Smooth muscle cell (in vitro differentiated cells): ENCODE measurements around the gene CRACR2A. TPM values are rescaled to one million over a fixed set of nuclear protein-coding genes. Genes with fewer than 3 reads are reported as not detected.

Experiments used
- DNase-seq: peaks from one replicate; lab custom pipeline; 2025; ENCODE audit not compliant: unreplicated experiment; lab: John Stamatoyannopoulos, UW
- H2AFZ ChIP-seq: fragments of 200-600 bp; sonication (generic); 2 replicates; pipeline ENCODE4 v1.6.0; 2016; ENCODE audit warnings: antibody characterized with exemption, low read depth, mild to moderate bottlenecking
- H3F3A ChIP-seq: fragments of 200-600 bp; sonication (generic); 2 replicates; pipeline ENCODE4 v1.6.0; 2017; ENCODE audit warnings: antibody characterized with exemption, low read depth
- H3K27ac ChIP-seq: fragments of 200-600 bp; sonication (generic); 2 replicates; pipeline ENCODE4 v1.5.1; 2016; ENCODE audit warnings: low read depth, mild to moderate bottlenecking
- H3K27me3 ChIP-seq: fragments of 200-600 bp; sonication (generic); 2 replicates; pipeline ENCODE4 v1.6.1; 2016; ENCODE audit warnings: low read depth, mild to moderate bottlenecking
- H3K36me3 ChIP-seq: fragments of 200-600 bp; sonication (generic); 2 replicates; pipeline ENCODE4 v1.5.1; 2016; ENCODE audit warnings: low read depth
- H3K4me1 ChIP-seq: fragments of 200-600 bp; sonication (generic); 2 replicates; pipeline ENCODE4 v1.5.1; 2016; ENCODE audit warnings: low read depth
- H3K4me2 ChIP-seq: fragments of 200-600 bp; sonication (generic); 2 replicates; pipeline ENCODE4 v1.6.0; 2016; ENCODE audit warnings: mild to moderate bottlenecking
- H3K4me3 ChIP-seq: fragments of 200-600 bp; sonication (generic); 2 replicates; pipeline ENCODE4 v1.5.1; 2016; ENCODE audit warnings: mild to moderate bottlenecking
- H3K79me2 ChIP-seq: fragments of 200-600 bp; sonication (generic); 2 replicates; pipeline ENCODE4 v1.6.0; 2016; ENCODE audit warnings: low read depth, mild to moderate bottlenecking
- H3K9ac ChIP-seq: fragments of 200-600 bp; sonication (generic); 2 replicates; pipeline ENCODE4 v1.6.0; 2016; ENCODE audit warnings: low read depth
- H3K9me3 ChIP-seq: fragments of 200-600 bp; sonication (generic); replicated peaks from 2 replicates; pipeline ENCODE4 v1.5.1; 2016; ENCODE audit warnings: low read depth
- H4K20me1 ChIP-seq: fragments of 200-600 bp; sonication (generic); 2 replicates; pipeline ENCODE4 v1.6.0; 2016; ENCODE audit warnings: low read depth
- CTCF ChIP-seq: fragments of 200-600 bp; sonication (generic); IDR thresholded peaks from 2 replicates; pipeline ENCODE4 v1.5.1; 2017; ENCODE audit warnings: borderline replicate concordance, mild to moderate bottlenecking, antibody characterized with exemption; ENCODE audit not compliant: insufficient read depth, poor library complexity, severe bottlenecking
- WGBS: methylation state at CpG from one replicate; pipeline ENCODE4 v1.1.7; 2016; ENCODE audit warnings: low lambda C conversion rate; 5-methylcytosine and 5-hydroxymethylcytosine counted together
- polyA plus RNA-seq: library from polyadenylated mRNA; unstranded; fragments of >200 nt; fragmentation: Nextera tagmentation; extraction: Ambion mirVana; gene quantifications from 2 replicates; pipeline ENCODE4 v1.2.1, GENCODE V29; 2016
- total RNA-seq: library from RNA; depleted of rRNA; stranded (reverse); fragments of >200 nt; gene quantifications from 2 replicates; pipeline ENCODE4 v1.2.3, GENCODE V29; 2014

CRACR2A gene
- total and polyA plus RNA-seq, 2 experiments from 2014 or later = 0.99 to 1.3 TPM

- Histone ChIP-seq H4K20me1 (no peaks in the 10 kb centered on the region), H3K4me2 (no peak overlapping the region), H3K4me1 (peaks cover 11% of the 10 kb centered on the region), H3K36me3 (no peaks in the 10 kb centered on the region), H3F3A (no peaks in the 10 kb centered on the region), H2AFZ (no peak overlapping the region), H3K79me2 (no peaks in the 10 kb centered on the region), H3K9ac (no peak overlapping the region), H3K9me3 (no peaks in the 10 kb centered on the region), H3K27me3 (peaks cover 30% of the 10 kb centered on the region), H3K27ac (no peak overlapping the region), H3K4me3 (no peak overlapping the region)
- TF ChIP-seq CTCF = no peak
- WGBS = 85% methylated on average over 9 of the region's 9 CpGs
- no peak for DNase-seq
Observed at GRCh38 chr12:3607039-3607720, 145.7 kb downstream of the CRACR2A start.

- no peaks in the 10 kb centered on the region for H3K36me3 ChIP-seq
- H3K27me3 ChIP-seq = peaks cover 30% of the 10 kb centered on the region
- no peak for TF ChIP-seq CTCF
- no peak overlapping the region for H2AFZ ChIP-seq
- H3K4me2 ChIP-seq = no peak overlapping the region
- peaks cover 11% of the 10 kb centered on the region for H3K4me1 ChIP-seq
- H3K79me2 ChIP-seq = no peaks in the 10 kb centered on the region
- H3K9me3 ChIP-seq = no peaks in the 10 kb centered on the region
- no peak for DNase-seq
- no peaks in the 10 kb centered on the region for H3F3A ChIP-seq
- no peak overlapping the region for H3K9ac ChIP-seq
- H3K27ac ChIP-seq = no peak overlapping the region
- no peak overlapping the region for H3K4me3 ChIP-seq
- H4K20me1 ChIP-seq = no peaks in the 10 kb centered on the region
- 78% methylated on average over 10 of the region's 10 CpGs for WGBS
Observed at GRCh38 chr12:3606128-3606527, 146.8 kb downstream of the CRACR2A start.

- H3K4me1 ChIP-seq = peaks cover 11% of the 10 kb centered on the region
- H3K9me3 ChIP-seq = no peaks in the 10 kb centered on the region
- H3K27me3 ChIP-seq = peaks cover 30% of the 10 kb centered on the region
- H3K9ac ChIP-seq = no peak overlapping the region
- no peaks in the 10 kb centered on the region for H3F3A ChIP-seq
- no peak overlapping the region for H3K4me3 ChIP-seq
- no peak for DNase-seq
- H4K20me1 ChIP-seq = no peaks in the 10 kb centered on the region
- H3K36me3 ChIP-seq = no peaks in the 10 kb centered on the region
- no peak overlapping the region for H3K27ac ChIP-seq
- WGBS = 59% methylated on average over 6 of the region's 6 CpGs
- H3K79me2 ChIP-seq = no peaks in the 10 kb centered on the region
- no peak overlapping the region for H2AFZ ChIP-seq
- no peak for TF ChIP-seq CTCF
- H3K4me2 ChIP-seq = no peak overlapping the region
Observed at GRCh38 chr12:3605692-3606091, 147.2 kb downstream of the CRACR2A start.
